Right atrium auricular region (tissue), 2 donors: ENCODE results near the gene MRPS15. TPM values are rescaled to one million over a fixed set of nuclear protein-coding genes. Genes with fewer than 3 reads are reported as not detected.

Source experiments
- DNase-seq: peaks from one replicate; pipeline ENCODE4 v3.0.0-alpha.2; 2019; ENCODE audit warnings: low spot score
- H3K27ac ChIP-seq, 2 donors: fragments of 200-600 bp; sonication (generic); 1 replicate in 1 of 2; 2 replicates in 1 of 2; pipeline ENCODE4 v1.5.1; 2016 to 2019
- H3K27me3 ChIP-seq, 2 donors: fragments of 200-600 bp; sonication (generic); one replicate each; pipeline versions ENCODE4 v1.5.1 to v1.6.0; 2017 to 2019
- H3K36me3 ChIP-seq: fragments of 200-600 bp; sonication (generic); one replicate; pipeline ENCODE4 v1.5.1; 2016
- H3K4me1 ChIP-seq, 2 donors: fragments of 200-600 bp; sonication (generic); one replicate each; pipeline versions ENCODE4 v1.5.1 to v1.6.0; 2017 to 2019
- H3K4me3 ChIP-seq, 2 donors: fragments of 200-600 bp; sonication (generic); 1 replicate in 1 of 2; 2 replicates in 1 of 2; pipeline ENCODE4 v1.5.1; 2017 to 2019; ENCODE audit warnings: mild to moderate bottlenecking in 1 of 2, moderate library complexity in 1 of 2
- H3K9me3 ChIP-seq, 2 donors: fragments of 200-600 bp; sonication (generic); one replicate each; pipeline ENCODE4 v1.5.1; 2019
- total RNA-seq, 2 donors: library from RNA; depleted of rRNA; stranded (reverse); fragments of >200 nt; gene quantifications; one replicate each; pipeline ENCODE4 v1.1.0, GENCODE V29; 2016
- TF ChIP-seq, protein P1 (sequence below), 2 donors: fragments of 200-600 bp; sonication (generic); IDR thresholded peaks; one replicate each; pipeline ENCODE4 v1.5.1; 2019; ENCODE audit warnings: antibody characterized with exemption in 2 of 2

The MRPS15 gene
- total RNA-seq, 2 donors from 2014 or later, result 81.4 to 93.4 TPM

DNA sequence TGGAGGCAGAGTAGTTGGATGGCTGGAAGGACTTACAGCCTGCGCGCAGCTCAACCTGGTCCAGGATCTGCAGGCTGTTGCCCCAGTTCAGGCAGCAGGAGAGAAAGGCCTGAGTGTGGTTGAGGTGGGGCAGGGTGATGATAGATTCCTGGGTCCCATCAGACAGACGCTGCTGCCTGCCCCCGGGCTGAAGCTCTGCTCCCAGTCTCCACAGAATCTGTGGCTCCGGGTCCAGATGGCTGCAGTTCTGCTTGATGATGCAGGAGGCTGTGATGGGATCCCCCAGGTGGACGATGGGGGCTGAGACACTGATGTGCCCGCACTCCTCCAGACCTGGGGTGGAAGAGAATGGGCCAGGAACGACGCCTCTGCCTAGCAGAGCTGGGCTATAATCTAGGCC lies 11.2 kb upstream of the MRPS15 start:
- TF ChIP-seq, protein P1, sequence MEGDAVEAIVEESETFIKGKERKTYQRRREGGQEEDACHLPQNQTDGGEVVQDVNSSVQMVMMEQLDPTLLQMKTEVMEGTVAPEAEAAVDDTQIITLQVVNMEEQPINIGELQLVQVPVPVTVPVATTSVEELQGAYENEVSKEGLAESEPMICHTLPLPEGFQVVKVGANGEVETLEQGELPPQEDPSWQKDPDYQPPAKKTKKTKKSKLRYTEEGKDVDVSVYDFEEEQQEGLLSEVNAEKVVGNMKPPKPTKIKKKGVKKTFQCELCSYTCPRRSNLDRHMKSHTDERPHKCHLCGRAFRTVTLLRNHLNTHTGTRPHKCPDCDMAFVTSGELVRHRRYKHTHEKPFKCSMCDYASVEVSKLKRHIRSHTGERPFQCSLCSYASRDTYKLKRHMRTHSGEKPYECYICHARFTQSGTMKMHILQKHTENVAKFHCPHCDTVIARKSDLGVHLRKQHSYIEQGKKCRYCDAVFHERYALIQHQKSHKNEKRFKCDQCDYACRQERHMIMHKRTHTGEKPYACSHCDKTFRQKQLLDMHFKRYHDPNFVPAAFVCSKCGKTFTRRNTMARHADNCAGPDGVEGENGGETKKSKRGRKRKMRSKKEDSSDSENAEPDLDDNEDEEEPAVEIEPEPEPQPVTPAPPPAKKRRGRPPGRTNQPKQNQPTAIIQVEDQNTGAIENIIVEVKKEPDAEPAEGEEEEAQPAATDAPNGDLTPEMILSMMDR (IDR thresholded peaks at IDR 0.05), result no peak
- Histone ChIP-seq H3K36me3 (no peaks in the 10 kb centered on the region), H3K9me3 (no peaks in the 10 kb centered on the region), H3K27me3 (no peaks in the 10 kb centered on the region), H3K4me1 (no peaks in the 10 kb centered on the region), H3K27ac (no peak overlapping the region), H3K4me3 (no peak overlapping the region)
- DNase-seq, result no peak

DNA sequence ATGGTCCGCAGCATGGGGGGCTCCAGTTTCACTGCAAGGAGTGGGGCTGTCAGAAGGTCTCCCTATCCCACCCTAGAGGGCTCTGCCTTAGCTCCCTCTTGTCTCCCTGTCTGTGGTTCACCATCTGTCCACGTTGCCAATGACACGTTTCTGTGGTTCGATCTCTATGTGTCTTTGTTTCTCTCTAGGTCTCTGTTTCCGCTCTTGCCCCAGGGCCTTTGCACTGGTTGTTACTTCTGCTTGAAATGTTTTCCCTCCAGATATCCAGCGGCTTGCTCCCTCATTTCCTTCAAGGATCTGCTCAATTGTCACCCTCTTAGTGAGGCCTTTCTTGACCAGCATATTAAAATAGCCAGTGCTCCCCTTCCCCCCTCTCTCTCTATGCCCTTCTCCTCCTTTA lies 8.5 kb upstream of the MRPS15 start:
- no peaks in the 10 kb centered on the region for H3K4me1 ChIP-seq

DNA sequence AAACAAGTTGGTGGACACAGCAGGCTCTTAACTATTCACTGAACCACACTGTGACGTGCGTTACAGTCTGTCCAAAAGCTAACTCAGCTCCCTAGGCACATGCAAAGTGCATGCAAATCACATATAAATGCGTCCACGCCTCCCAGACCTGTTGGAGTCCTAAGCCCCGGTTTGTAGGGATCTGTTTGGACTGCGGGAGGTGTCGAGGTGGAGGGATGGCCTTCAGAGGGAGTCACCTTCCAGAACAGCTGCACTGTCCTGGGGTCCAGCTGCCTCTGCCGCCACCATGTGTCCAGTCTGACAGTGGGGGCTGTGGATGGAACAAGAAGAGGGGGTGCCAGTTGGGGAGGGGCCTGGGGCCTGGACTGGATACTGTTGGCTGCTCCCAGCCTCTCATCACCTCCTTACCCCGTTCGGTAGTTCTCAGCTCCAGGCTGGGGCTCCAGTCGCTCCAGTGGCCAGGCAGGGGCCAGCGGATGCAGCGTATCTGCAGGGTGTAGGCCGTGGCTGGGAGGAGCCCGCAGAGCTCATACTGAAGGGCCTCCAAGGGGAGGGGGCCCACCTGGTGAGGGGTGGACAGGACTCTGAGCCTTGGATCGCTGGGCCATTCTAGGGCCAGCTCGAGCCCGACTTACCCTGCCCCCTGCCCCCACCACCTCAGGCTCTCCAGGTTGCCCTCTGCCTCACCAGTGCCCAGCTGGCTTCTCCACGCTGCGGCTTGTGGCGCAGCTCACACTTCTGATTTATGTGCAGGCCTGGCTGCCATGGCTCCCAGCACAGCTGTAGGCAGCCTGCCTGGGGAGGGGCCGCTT lies 7.9 kb upstream of the MRPS15 start:
- H3K27me3 ChIP-seq, result no peaks in the 10 kb centered on the region
- H3K36me3 ChIP-seq, result no peaks in the 10 kb centered on the region
- no peak overlapping the region for H3K27ac ChIP-seq
- no peak overlapping the region for H3K4me3 ChIP-seq
- no peaks in the 10 kb centered on the region for H3K9me3 ChIP-seq
- H3K4me1 ChIP-seq, result no peaks in the 10 kb centered on the region
- no peak for DNase-seq
- TF ChIP-seq, protein P1 (IDR thresholded peaks at IDR 0.05), result no peak

More for the DNA sequence above, 8.5 kb upstream of the MRPS15 start:
- no peak for DNase-seq
- TF ChIP-seq, protein P1 (IDR thresholded peaks at IDR 0.05), result no peak
- Histone ChIP-seq H3K9me3 (no peaks in the 10 kb centered on the region), H3K27ac (no peak overlapping the region), H3K27me3 (no peaks in the 10 kb centered on the region), H3K4me3 (no peak overlapping the region), H3K36me3 (no peaks in the 10 kb centered on the region)

DNA sequence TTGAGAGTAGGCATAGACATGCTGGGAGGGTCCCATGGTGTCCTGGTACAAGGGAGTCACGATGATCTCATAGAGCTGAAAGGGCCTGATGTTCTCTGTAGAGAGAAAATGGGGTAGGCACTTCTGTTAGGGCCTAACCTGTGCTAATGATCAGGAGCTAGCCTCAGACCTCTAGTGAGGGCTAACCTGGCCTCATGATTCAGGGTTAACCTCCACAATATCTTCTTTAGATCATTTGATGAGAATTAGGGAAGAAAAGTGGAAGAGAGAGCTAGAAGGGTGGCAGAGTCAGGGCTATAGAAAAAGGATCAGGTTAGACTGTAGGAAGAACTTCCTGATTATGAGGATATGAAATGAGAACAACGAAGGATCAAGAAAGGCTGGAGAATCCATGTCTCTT lies 5.0 kb upstream of the MRPS15 start:
- no peak overlapping the region for H3K4me3 ChIP-seq
- H3K9me3 ChIP-seq, result no peaks in the 10 kb centered on the region
- no peaks in the 10 kb centered on the region for H3K27me3 ChIP-seq
- no peak overlapping the region for H3K27ac ChIP-seq
- no peaks in the 10 kb centered on the region for H3K36me3 ChIP-seq
- peaks cover 0 to 8% of the 10 kb centered on the region in 2 donors for H3K4me1 ChIP-seq
- DNase-seq, result no peak
- TF ChIP-seq, protein P1 (IDR thresholded peaks at IDR 0.05), result no peak

DNA sequence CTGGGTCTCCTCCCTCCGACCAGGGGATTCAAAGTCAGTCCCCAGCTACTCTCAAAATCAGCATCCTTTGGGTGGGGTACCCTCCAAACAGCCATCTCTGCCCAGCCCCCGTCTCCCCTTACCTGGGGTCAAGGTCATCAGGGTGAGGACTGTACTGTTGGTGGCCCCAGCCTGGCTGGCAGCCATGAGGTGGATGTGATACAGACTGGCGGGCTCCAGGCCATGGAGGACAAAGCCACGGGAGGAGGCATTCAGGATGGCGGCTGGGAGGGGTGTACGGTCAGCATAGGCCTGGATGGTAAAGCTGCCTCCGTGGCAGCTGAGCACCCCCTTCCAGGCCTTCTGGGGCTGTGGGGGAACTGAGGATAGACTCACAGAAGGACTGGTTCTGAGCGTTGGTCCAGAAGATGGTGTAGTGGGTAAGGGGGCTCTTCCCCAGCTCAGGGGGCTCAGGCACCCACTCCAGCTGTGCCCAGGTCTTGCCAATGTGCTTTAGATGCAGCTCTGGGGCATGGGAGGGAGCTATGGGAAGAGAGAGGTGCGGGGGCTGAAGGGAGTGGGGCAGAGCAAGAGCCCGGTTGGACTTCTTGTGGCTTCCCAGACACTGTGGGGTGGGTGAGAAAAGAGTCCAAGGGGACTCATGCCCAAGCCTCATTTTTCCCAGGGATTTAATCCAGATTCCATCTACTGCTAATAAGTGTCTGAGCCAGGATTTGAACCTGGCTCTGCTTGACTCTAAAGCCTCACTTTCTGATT lies 3.7 kb upstream of the MRPS15 start:
- no peaks in the 10 kb centered on the region for H3K36me3 ChIP-seq
- H3K9me3 ChIP-seq, result no peaks in the 10 kb centered on the region
- H3K4me3 ChIP-seq, result no peak overlapping the region
- H3K27ac ChIP-seq, result no peak overlapping the region
- TF ChIP-seq, protein P1 (IDR thresholded peaks at IDR 0.05), result no peak
- no peaks in the 10 kb centered on the region for H3K27me3 ChIP-seq
- peaks cover 0 to 17% of the 10 kb centered on the region in 2 donors for H3K4me1 ChIP-seq
- DNase-seq, result no peak
